ENCODE measurements around the gene KCNK15.

Gene KCNK15

DNA sequence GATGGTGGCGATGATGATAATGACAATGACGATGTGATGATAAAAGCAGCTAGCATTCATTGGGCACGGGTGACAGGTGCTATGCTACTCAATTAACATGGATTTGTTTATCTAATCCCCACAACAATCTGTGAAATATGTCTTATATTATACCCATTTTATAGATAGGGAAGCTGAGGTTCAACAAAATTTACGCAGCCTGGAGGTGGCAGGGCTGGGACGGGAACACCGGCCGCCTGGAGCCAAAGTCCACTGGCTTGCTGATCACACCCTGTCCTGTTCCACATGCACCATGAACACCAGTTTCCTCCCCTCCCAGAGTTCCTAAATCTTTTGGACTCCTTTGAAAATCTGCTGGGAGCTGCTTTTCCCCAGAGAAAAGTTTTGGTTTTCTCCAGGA lies 41.6 kb downstream of the KCNK15 start:
- in situ Hi-C loops (cut with MboI; ENCODE audit: low sequenced_read_pairs), result no loop called here

- in situ Hi-C loops (cut with MboI; ENCODE audit: low sequenced_read_pairs), result no loop called here
Observed at GRCh38 chr20:44788706-44789456, 43.2 kb downstream of the KCNK15 start.

- in situ Hi-C loops (cut with MboI; ENCODE audit: low sequenced_read_pairs), result no loop called here
Observed at GRCh38 chr20:44790638-44791393, 45.2 kb downstream of the KCNK15 start.

DNA sequence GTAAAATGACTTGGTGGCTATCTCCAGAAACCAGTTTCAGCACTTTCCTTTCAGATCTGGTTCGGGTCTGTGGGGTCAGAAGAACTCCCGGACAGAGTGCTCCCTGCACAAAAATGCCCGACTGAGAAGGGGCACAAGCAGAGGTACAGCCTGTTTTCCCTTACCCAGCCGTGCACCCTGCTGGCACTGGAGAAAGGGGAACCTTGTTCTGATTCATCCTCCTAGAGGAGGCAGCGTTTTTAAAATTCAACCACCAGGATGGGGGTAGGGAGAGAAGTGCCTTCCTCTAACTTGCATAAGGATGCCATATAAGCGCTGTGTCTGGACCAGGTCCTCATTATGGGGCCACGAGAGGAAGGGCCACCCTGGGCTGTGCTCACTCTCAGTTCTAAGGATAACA lies 47.1 kb downstream of the KCNK15 start:
- in situ Hi-C loops (cut with MboI; ENCODE audit: low sequenced_read_pairs), result no loop called here

GRCh38 chr20:44795836-44796235 lies 50.2 kb downstream of the KCNK15 start:
- in situ Hi-C loops (cut with MboI; ENCODE audit: low sequenced_read_pairs), result no loop called here

DNA sequence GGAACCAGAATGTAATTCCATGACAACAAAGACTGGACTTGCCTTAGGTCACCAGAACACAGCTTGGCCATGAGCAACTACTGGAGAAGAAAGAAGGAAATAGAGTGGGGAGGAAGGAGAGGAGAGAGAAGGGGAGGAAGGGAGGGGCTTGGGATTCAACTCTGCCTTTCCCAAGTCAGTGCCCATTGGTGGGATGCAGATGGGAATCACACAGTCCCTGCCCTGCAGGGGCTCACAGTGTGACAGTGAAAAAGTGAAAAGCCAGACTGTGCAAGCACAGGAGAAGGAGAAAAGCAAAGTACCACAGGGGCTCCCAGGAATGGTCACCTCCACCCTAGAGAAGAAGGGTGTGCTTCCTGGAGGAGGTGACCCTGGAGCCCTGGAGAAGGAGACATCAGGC lies 50.6 kb downstream of the KCNK15 start:
- in situ Hi-C loops (cut with MboI; ENCODE audit: low sequenced_read_pairs), result no loop called here

DNA sequence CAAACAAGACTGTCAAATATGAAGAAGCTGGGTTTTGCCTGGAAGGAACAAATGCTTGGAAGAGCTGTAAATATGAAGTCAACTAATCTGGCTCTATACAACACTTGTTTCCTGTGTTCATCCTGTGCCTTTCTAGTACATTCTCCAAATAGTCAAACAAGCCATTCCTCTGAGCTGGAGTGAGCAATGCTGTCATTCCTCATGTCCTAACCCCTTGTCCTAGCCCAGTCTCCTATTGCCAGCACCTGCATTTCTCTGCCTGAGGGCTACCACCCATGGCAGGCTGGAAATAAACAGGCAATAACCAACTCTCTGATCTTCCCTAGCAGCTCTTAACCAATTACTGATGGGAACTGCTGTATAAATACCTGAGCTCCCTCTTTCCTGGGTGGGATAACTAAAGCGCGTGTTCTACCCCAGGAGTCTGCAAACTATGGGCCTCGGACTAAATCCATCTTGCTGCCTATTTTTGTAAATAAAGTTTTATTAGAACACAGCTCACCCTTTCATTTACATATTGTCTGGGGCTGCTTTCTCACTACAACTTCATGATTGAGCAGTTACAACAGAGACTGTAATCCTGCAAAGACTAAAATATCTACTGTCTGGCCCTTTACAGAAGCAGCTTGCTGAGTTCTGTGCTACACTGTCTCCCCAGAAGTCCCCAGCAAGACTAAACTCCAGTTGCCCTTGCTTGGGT lies 51.2 kb downstream of the KCNK15 start:
- in situ Hi-C loops (cut with MboI; ENCODE audit: low sequenced_read_pairs), result no loop called here

DNA sequence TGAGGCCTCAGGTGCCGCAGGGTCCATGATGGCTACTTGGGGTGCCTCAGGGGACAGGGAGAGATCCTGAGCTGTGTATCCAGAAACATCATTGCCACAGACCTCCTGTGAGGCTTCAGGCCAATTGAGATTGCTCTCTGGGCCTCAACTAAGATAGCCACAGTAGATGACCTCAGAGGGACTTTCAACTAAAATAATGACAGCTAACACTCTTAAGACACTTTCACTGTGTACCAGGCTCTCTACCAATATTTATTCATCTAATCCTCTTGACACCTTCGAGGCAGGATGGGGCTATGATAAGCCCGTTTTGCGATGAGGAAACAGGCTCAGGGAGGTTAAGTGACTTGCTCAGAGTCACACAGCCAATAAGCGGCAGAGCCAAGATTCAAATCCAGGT lies 54.0 kb downstream of the KCNK15 start:
- in situ Hi-C loops (cut with MboI; ENCODE audit: low sequenced_read_pairs), result no loop called here

GRCh38 chr20:44800391-44801046 lies 54.9 kb downstream of the KCNK15 start:
- in situ Hi-C loops (cut with MboI; ENCODE audit: low sequenced_read_pairs), result no loop called here

Data from HL-60/S4 treated with phorbol 12-myristate 13-acetate at 8.2 ng/mL for 4 days and 3 days (cell line).